PC-9 (cell line): ENCODE results near the gene CDH12.

Experiments used
- CTCF ChIP-seq: fragments of 200-600 bp; sonication (generic); conservative IDR thresholded peaks from 2 replicates; pipeline ENCODE4 v1.6.1; 2017; ENCODE audit warnings: mixed run types, antibody characterized with exemption, mild to moderate bottlenecking, moderate library complexity
- EZH2 ChIP-seq: fragments of 200-600 bp; sonication (generic); IDR thresholded peaks from 2 replicates; pipeline ENCODE4 v1.8.0; 2017; ENCODE audit warnings: antibody characterized with exemption, low read depth

- TF ChIP-seq CTCF (no peak), EZH2 (no peak)
Measured at GRCh38 chr5:22706901-22707300, 146.2 kb downstream of the CDH12 start.
